Measurements from ENCODE around the gene CDPF1. TPM values are rescaled to one million over a fixed set of nuclear protein-coding genes. Genes with fewer than 3 reads are reported as not detected.

CDPF1 gene
- polyA plus RNA-seq, 2 of the 4 experiments (the other 2 are of a cell fraction) = 8.9 to 9.6 TPM

GRCh38 chr22:46259374-46259773, 9.3 kb upstream of the CDPF1 start:
- no peak for TF ChIP-seq NPAS2 (CRISPR knock-in tag; IDR thresholded peaks at IDR 0.05; ENCODE audit: borderline replicate concordance)
- no peak for TF ChIP-seq RARB (CRISPR knock-in tag; IDR thresholded peaks at IDR 0.05)
- TF ChIP-seq REST (IDR thresholded peaks at IDR 0.05) = no peak
- TF ChIP-seq HMGXB4 (CRISPR knock-in tag; IDR thresholded peaks at IDR 0.05; ENCODE audit: borderline replicate concordance) = no peak
- TF ChIP-seq NR3C1 (IDR thresholded peaks at IDR 0.05) = no peak
- TF ChIP-seq ZFP36 (IDR thresholded peaks at IDR 0.05; ENCODE audit: borderline replicate concordance, partially characterized antibody) = no peak
- TF ChIP-seq CTCF (IDR thresholded peaks at IDR 0.05) = no peak
- TF ChIP-seq FOSL2 (IDR thresholded peaks at IDR 0.05) = no peak
- no peak for TF ChIP-seq FOSL2 (CRISPR knock-in tag; IDR thresholded peaks at IDR 0.05)
- TF ChIP-seq E2F6 (IDR thresholded peaks at IDR 0.05; ENCODE audit: borderline replicate concordance, low read depth) = no peak
- no peak for TF ChIP-seq SMC3 (IDR thresholded peaks at IDR 0.05)
- H3K9me3 ChIP-seq = no peaks in the 10 kb centered on the region
- ATAC-seq (no peak), DNase-seq (ENCODE audit: low read depth in 1 of 2, low spot score in 1 of 2) (no peak), FAIRE-seq (no peak)
- WGBS (ENCODE audit: missing lambda C conversion rate) = 57% methylated on average over 12 of the region's 12 CpGs
- H3K4me1 ChIP-seq = no peaks in the 10 kb centered on the region
- ChIA-PET POLR2A (interaction anchor here (1.2 kb wide), 1 partner anchor 9 kb away, joined by 3 read pairs; the partner anchor contains the start of gene TTC38), CTCF (no interaction called here)
- no peak overlapping the region for H3K27ac ChIP-seq
- no peak overlapping the region for H3K4me3 ChIP-seq
- H3K4me2 ChIP-seq = no peak overlapping the region

GRCh38 chr22:46256358-46256958, 6.4 kb upstream of the CDPF1 start:
- Histone ChIP-seq H3K4me2 (no peak overlapping the region), H3K27ac (no peak overlapping the region), H3K4me1 (no peaks in the 10 kb centered on the region), H3K4me3 (no peak overlapping the region), H3K9me3 (no peaks in the 10 kb centered on the region)
- CTCF ChIA-PET = no interaction called here
- no peak for FAIRE-seq
- 58% methylated on average over 8 of the region's 8 CpGs for WGBS (ENCODE audit: missing lambda C conversion rate)
- no peak for ATAC-seq
- POLR2A ChIA-PET = no interaction called here
- no peak for DNase-seq (ENCODE audit: low read depth in 1 of 2, low spot score in 1 of 2)
- no peak for TF ChIP-seq RARB (CRISPR knock-in tag; IDR thresholded peaks at IDR 0.05)
- TF ChIP-seq CEBPB (IDR thresholded peaks at IDR 0.05) = no peak
- TF ChIP-seq REST (IDR thresholded peaks at IDR 0.05) = no peak
- TF ChIP-seq RAD21 (conservative IDR thresholded peaks at IDR 0.05 in 1 of 2, IDR thresholded peaks at IDR 0.05 in 1 of 2) = no peak
- TF ChIP-seq POLR2A (IDR thresholded peaks at IDR 0.05; ENCODE audit: low read length) = no peak
- TF ChIP-seq RFX5 (IDR thresholded peaks at IDR 0.05) = no peak
- TF ChIP-seq USF2 (IDR thresholded peaks at IDR 0.05) = no peak
- no peak for TF ChIP-seq POLR2AphosphoS2 (conservative IDR thresholded peaks at IDR 0.05; ENCODE audit: low read length)
- TF ChIP-seq ATOH8 (CRISPR knock-in tag; IDR thresholded peaks at IDR 0.05; ENCODE audit: low read depth) = no peak
- no peak for TF ChIP-seq MAX (IDR thresholded peaks at IDR 0.05)
- TF ChIP-seq CTCF (IDR thresholded peaks at IDR 0.05) = no peak
